HG02571 (cell line): Measurements from ENCODE around the gene CTPS1.

Experiments used
- ATAC-seq: cut with Tn5 transposase; IDR thresholded peaks from one replicate; pipeline ENCODE4 v1.9.1; 2021; ENCODE audit warnings: mild to moderate bottlenecking, moderate library complexity; ENCODE audit not compliant: unreplicated experiment

CTPS1 gene

GRCh38 chr1:41021526-41022308 is 42.2 kb downstream of the CTPS1 start, which contains the start of gene SLFNL1:
SLFNL1 (minus strand) TSS chr1:41021725; CDS start chr1:41020660, 1,065 bp downstream.
- ATAC-seq: no peak

GRCh38 chr1:41022424-41022823 is 42.9 kb downstream of the CTPS1 start:
- no peak for ATAC-seq

- no peak for ATAC-seq
Measured at GRCh38 chr1:41023279-41023990, 43.9 kb downstream of the CTPS1 start.

- ATAC-seq: no peak
Measured at GRCh38 chr1:41024953-41025352, 45.5 kb downstream of the CTPS1 start.

GRCh38 chr1:41025979-41026819 is 46.7 kb downstream of the CTPS1 start:
- ATAC-seq: no peak

DNA sequence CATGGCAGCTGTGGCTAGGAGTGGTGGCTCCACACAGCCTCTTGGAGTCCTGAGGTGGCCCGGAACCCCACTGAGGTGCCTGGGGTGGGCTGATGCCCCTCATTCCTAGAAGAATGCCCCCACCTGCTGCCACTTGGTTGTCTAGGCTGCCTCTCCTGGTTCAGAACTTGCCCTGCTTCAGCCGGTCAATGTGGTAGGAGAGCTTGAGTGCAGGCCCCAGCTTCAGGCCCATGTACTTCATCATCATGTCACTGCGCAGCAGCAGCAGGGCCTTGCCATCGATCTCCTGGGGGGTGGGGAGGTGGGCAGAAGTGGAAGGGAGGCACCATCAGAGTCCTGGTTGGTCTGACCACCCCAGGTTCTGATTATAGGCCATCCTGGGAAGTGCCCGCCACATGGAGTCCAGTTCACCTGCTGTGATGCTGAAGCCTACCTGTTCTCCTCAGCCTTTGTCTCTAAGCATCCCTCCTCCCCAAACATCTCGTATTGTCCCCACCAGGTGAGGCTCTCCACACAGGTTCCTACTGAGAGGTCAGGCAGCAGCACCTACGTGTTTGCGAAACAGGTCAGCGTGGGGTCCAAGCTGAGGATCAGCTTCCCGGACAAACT is 48.6 kb downstream of the CTPS1 start:
- ATAC-seq: no peak

DNA sequence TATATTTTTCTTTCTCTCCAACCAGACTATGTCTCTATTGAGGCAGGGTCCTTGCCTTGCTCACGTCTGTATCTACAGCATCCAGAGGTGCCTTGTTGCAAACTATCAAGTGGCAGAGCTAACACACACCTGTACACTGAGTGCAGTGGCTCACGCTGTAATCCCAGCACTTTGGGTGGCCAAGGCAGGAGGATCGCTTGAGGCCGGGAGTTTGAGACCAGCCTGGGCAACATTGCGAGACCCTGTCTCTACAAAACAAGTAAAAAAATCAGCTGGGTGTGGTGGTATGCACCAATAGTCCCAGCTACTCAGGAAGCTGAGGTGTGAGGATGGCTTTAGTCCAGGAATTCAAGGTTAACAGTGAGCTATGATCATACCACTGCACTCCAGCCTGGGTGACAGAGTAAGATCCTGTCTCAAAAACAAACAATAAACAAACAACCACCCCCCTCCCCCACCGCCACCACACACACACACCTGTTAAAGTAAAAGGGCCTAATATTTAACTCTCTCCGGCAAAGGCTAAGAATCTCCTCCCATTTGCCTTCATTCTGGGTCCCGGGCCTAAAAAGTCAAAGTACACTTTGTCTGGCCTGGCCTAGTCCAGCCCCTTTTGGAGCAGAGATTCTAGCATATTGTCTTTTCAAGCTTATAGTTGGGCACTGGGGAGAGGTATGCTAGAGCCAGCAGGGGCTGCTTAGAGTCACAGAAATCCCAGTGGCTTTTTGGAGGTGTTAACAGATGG is 51.5 kb downstream of the CTPS1 start:
- ATAC-seq: no peak

DNA sequence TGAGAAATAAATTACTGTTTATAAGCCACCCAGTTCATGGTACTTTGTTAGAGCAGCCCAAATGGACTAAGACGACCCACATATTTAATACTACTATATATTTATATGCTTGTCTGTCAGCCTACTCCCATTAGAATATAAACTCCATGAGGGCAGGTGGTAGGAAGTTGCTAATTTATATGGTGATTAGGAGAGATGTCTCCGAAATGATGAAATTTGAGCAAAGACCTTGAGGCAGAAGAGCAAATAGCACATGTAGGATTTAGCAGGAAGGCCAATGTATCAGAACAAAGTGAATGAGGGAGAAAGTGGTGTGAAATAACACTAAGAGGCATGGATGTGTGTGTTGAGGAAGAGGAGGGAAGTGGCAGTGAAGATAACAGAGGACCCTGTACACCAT is 52.7 kb downstream of the CTPS1 start:
- ATAC-seq: no peak

GRCh38 chr1:41033272-41033671 is 53.8 kb downstream of the CTPS1 start:
- ATAC-seq: no peak

GRCh38 chr1:41037116-41037903 is 57.8 kb downstream of the CTPS1 start:
- no peak for ATAC-seq

DNA sequence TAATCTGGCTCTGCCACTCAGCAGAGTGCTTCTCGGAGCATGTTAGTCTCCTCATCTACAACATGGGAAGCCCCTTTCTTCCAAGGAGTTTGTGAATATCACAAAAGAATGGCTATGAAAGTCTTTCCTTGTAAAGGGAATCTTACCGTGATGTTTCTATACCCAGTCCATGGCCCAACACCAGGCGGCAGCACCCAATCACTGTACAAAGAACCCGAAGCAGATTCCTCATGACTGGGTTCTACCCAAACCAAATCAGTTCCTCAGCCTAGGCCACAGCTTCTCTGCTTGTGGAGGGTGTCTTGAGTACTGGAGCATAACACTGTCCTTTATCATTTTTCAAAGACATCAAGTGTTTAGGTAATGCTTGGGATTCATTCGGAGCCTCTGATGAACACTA is 58.6 kb downstream of the CTPS1 start:
- ATAC-seq: no peak

- ATAC-seq: no peak
Measured at GRCh38 chr1:41041614-41042270, 62.2 kb downstream of the CTPS1 start.

DNA sequence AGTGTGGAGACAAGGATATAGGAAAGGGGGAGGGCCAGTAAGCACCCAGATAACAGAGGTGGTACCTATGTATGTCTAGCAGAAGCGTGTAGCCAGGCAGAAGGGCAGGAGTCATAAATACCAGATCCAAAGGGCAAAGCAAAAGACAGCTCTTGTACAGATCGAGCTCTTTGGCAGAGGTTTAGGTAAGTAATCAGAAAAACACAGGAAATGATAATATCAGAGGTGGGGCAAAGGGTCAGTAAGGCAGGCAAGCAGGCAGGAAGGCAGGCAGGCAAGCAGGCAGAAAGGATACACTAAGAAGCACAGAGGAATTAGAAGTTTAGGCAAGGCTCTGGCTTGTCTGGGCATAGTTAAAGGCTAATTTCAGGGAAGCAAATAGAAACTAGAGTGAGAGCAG is 64.7 kb downstream of the CTPS1 start:
- ATAC-seq: no peak

GRCh38 chr1:41045740-41046139 is 66.2 kb downstream of the CTPS1 start:
- no peak for ATAC-seq

GRCh38 chr1:41046347-41046775 is 66.9 kb downstream of the CTPS1 start:
- no peak for ATAC-seq

- ATAC-seq: no peak
Measured at GRCh38 chr1:41048540-41048939, 69.0 kb downstream of the CTPS1 start.

DNA sequence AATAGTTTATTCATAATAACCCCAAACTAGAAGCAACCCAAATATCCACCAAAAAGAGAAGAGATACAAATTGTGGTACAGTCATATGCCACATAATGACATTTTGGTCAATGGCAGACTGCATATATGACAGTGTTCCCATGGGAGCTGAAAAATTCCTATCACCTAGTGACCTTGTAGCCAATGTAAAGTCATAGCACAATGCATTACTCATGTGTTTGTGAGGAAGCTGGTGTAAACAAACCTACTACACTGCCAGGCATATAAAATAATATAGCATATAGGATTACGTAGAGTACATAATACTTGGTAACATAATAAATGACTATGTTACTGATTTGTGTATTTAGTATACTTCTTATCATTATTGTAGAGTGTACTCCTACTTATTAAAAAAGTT is 71.5 kb downstream of the CTPS1 start:
- ATAC-seq: no peak

DNA sequence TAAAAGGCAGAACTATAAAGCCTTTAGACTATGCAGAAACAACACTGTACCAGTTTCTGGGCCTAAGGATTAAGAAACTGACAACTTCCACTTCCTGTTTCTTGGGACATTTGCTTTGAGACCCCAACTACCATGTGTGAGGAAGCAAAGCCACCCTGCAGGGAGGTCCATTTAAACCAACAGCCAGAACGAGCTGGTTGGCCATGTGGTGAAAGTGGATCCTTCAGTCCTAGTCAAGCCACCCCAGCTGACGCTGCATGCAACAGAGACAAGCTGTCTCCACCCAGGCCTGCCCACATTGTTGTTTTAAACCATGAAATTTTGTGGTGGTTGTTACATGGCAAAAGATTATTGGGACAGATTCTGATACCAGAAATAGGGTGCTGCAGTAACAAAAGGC is 73.8 kb downstream of the CTPS1 start:
- no peak for ATAC-seq

GRCh38 chr1:41056907-41057306 is 77.4 kb downstream of the CTPS1 start:
- no peak for ATAC-seq
